ENCODE results near the gene KCNQ1OT1.
A peak's percentile ranks its signal among the peaks of the same experiment; 100 is the strongest.

The KCNQ1OT1 gene

GRCh38 chr11:2675540-2675939, 24.3 kb downstream of the KCNQ1OT1 start:
- TF ChIP-seq CTCF (conservative IDR thresholded peaks at IDR 0.05; ENCODE audit: low read depth, low read length) = no peak
- DNase-seq (ENCODE audit: low read depth) = no peak
- H3K4me3 ChIP-seq (ENCODE audit: low read length) = no peak overlapping the region

GRCh38 chr11:2674658-2675131, 25.1 kb downstream of the KCNQ1OT1 start:
- no peak for TF ChIP-seq CTCF (conservative IDR thresholded peaks at IDR 0.05; ENCODE audit: low read depth, low read length)
- H3K4me3 ChIP-seq (ENCODE audit: low read length) = no peak overlapping the region
- DNase-seq (ENCODE audit: low read depth) = no peak

GRCh38 chr11:2673871-2674471, 25.8 kb downstream of the KCNQ1OT1 start:
- TF ChIP-seq CTCF (conservative IDR thresholded peaks at IDR 0.05; ENCODE audit: low read depth, low read length) = no peak
- no peak overlapping the region for H3K4me3 ChIP-seq (ENCODE audit: low read length)
- peak; percentile 52 for DNase-seq (ENCODE audit: low read depth)

- TF ChIP-seq CTCF (conservative IDR thresholded peaks at IDR 0.05; ENCODE audit: low read depth, low read length) = no peak
- no peak overlapping the region for H3K4me3 ChIP-seq (ENCODE audit: low read length)
- no peak for DNase-seq (ENCODE audit: low read depth)
Measured at GRCh38 chr11:2673250-2673610, 26.6 kb downstream of the KCNQ1OT1 start.

- no peak for DNase-seq (ENCODE audit: low read depth)
- no peak for TF ChIP-seq CTCF (conservative IDR thresholded peaks at IDR 0.05; ENCODE audit: low read depth, low read length)
- no peak overlapping the region for H3K4me3 ChIP-seq (ENCODE audit: low read length)
Measured at GRCh38 chr11:2672553-2673249, 27.1 kb downstream of the KCNQ1OT1 start.

- no peak for DNase-seq (ENCODE audit: low read depth)
- H3K4me3 ChIP-seq (ENCODE audit: low read length) = no peak overlapping the region
- TF ChIP-seq CTCF (conservative IDR thresholded peaks at IDR 0.05; ENCODE audit: low read depth, low read length) = no peak
Measured at GRCh38 chr11:2671748-2672147, 28.0 kb downstream of the KCNQ1OT1 start.

- no peak for TF ChIP-seq CTCF (conservative IDR thresholded peaks at IDR 0.05; ENCODE audit: low read depth, low read length)
- no peak overlapping the region for H3K4me3 ChIP-seq (ENCODE audit: low read length)
- DNase-seq (ENCODE audit: low read depth) = no peak
Measured at GRCh38 chr11:2670541-2671100, 29.2 kb downstream of the KCNQ1OT1 start.
